OCI-LY3 (cell line): ENCODE results near the gene MICA.
"Not testable (repeated sequence)": the region's sequence is repeated elsewhere in the genome, so short reads cannot be mapped to it uniquely, and the experiment has no call there.

Experiments
- H2AFZ ChIP-seq: fragments of 200-600, 300-600 bp; shearing (Covaris generic); 2 replicates; pipeline ENCODE4 v1.6.0; 2014; ENCODE audit warnings: antibody characterized with exemption, low read depth, low read length
- H3K27ac ChIP-seq: fragments of 200-600, 300-600 bp; sonication (generic); 2 replicates; pipeline ENCODE4 v1.5.1; 2014; ENCODE audit warnings: mild to moderate bottlenecking, low read length, moderate library complexity, mixed read lengths
- H3K27me3 ChIP-seq: fragments of 200-600, 300-600 bp; sonication (generic); 2 replicates; pipeline ENCODE4 v1.6.1; 2014; ENCODE audit warnings: low read depth, low read length, mixed read lengths
- H3K36me3 ChIP-seq: fragments of 200-600, 300-600 bp; sonication (generic); replicated peaks from 2 replicates; pipeline ENCODE3; 2014; ENCODE audit warnings: low read depth, low read length, mixed read lengths
- H3K4me1 ChIP-seq: fragments of 300-600, 200-600 bp; sonication (generic); 2 replicates; pipeline ENCODE4 v1.6.1; 2014; ENCODE audit warnings: low read length, mixed read lengths
- H3K4me2 ChIP-seq: fragments of 200-600, 300-600 bp; sonication (generic); 2 replicates; pipeline ENCODE4 v1.6.1; 2014; ENCODE audit warnings: low read length, mixed read lengths
- H3K4me3 ChIP-seq: fragments of 300-600, 200-600 bp; sonication (generic); 2 replicates; pipeline ENCODE4 v1.5.1; 2014; ENCODE audit warnings: antibody characterized with exemption, mild to moderate bottlenecking, low read length, moderate library complexity
- H3K79me2 ChIP-seq: fragments of 300-600, 200-600 bp; shearing (Covaris generic); 2 replicates; pipeline ENCODE4 v1.6.1; 2014; ENCODE audit warnings: mild to moderate bottlenecking, low read length, mixed read lengths
- H3K9ac ChIP-seq: fragments of 300-600, 200-600 bp; shearing (Covaris generic); 2 replicates; pipeline ENCODE4 v1.6.0; 2014; ENCODE audit warnings: mild to moderate bottlenecking, low read length, moderate library complexity
- H3K9me3 ChIP-seq: fragments of 200-600, 300-600 bp; shearing (Covaris generic); 2 replicates; pipeline ENCODE4 v1.6.1; 2014; ENCODE audit warnings: low read length, mixed read lengths; ENCODE audit not compliant: insufficient read depth
- H4K20me1 ChIP-seq: fragments of 200-600, 300-600 bp; sonication (generic); 2 replicates; pipeline ENCODE4 v1.6.1; 2016; ENCODE audit warnings: low read length, mixed read lengths; ENCODE audit not compliant: insufficient read depth
- CTCF ChIP-seq: fragments of 200-600, 300-600 bp; sonication (generic); IDR thresholded peaks from 2 replicates; pipeline ENCODE4 v1.5.1; 2014; ENCODE audit warnings: antibody characterized with exemption, low read length, low read depth
- EZH2phosphoT487 ChIP-seq: fragments of 200-600 bp; shearing (Covaris generic); IDR thresholded peaks from 2 replicates; pipeline ENCODE4 v1.6.1; 2018; ENCODE audit warnings: antibody characterized with exemption, mixed run types, low read depth

The MICA gene

GRCh38 chr6:31407699-31408098, 4.3 kb downstream of the MICA start:
- Histone ChIP-seq H3K4me2 (no peak overlapping the region), H3K9ac (no peak overlapping the region), H3K9me3 (no peaks in the 10 kb centered on the region), H3K27ac (no peak overlapping the region), H3K4me3 (no peak overlapping the region), H3K27me3 (peaks cover 9% of the 10 kb centered on the region; the same call in 1 of the 2 replicates), H3K79me2 (no peaks in the 10 kb centered on the region), H3K36me3 (no peaks in the 10 kb centered on the region), H3K4me1 (no peaks in the 10 kb centered on the region), H4K20me1 (no peaks in the 10 kb centered on the region), H2AFZ (no peak overlapping the region)
- TF ChIP-seq CTCF (no peak), EZH2phosphoT487 (no peak)

- no peak for TF ChIP-seq CTCF
- TF ChIP-seq EZH2phosphoT487 = no peak
- no peaks in the 10 kb centered on the region for H4K20me1 ChIP-seq
- no peaks in the 10 kb centered on the region for H3K27me3 ChIP-seq
- H3K9me3 ChIP-seq = no peaks in the 10 kb centered on the region
- no peak overlapping the region for H3K9ac ChIP-seq
- no peaks in the 10 kb centered on the region for H3K36me3 ChIP-seq
- no peak overlapping the region for H2AFZ ChIP-seq
- H3K4me1 ChIP-seq = no peaks in the 10 kb centered on the region
- no peak overlapping the region for H3K4me3 ChIP-seq
- no peaks in the 10 kb centered on the region for H3K79me2 ChIP-seq
- H3K27ac ChIP-seq = no peak overlapping the region
- no peak overlapping the region for H3K4me2 ChIP-seq
Measured at GRCh38 chr6:31412506-31412905, 9.1 kb downstream of the MICA start.

GRCh38 chr6:31414148-31414770, 10.9 kb downstream of the MICA start:
- not testable (repeated sequence) for H3K4me2 ChIP-seq, H3K9ac ChIP-seq, H3K4me1 ChIP-seq, H2AFZ ChIP-seq, H3K79me2 ChIP-seq, H3K27me3 ChIP-seq, H3K36me3 ChIP-seq, H3K9me3 ChIP-seq, H4K20me1 ChIP-seq, H3K27ac ChIP-seq, H3K4me3 ChIP-seq

- TF ChIP-seq EZH2phosphoT487 (no peak), CTCF (no peak)
- H3K9ac ChIP-seq = no peak overlapping the region
- no peaks in the 10 kb centered on the region for H4K20me1 ChIP-seq
- H3K36me3 ChIP-seq = no peaks in the 10 kb centered on the region
- H2AFZ ChIP-seq = no peak overlapping the region
- H3K27me3 ChIP-seq = no peaks in the 10 kb centered on the region
- H3K9me3 ChIP-seq = no peaks in the 10 kb centered on the region
- H3K4me3 ChIP-seq = no peak overlapping the region
- H3K79me2 ChIP-seq = no peaks in the 10 kb centered on the region
- H3K27ac ChIP-seq = no peak overlapping the region
- H3K4me1 ChIP-seq = no peaks in the 10 kb centered on the region
- H3K4me2 ChIP-seq = no peak overlapping the region
Measured at GRCh38 chr6:31414771-31415265, 11.4 kb downstream of the MICA start.
